ENCODE data around the gene EDNRA. TPM values are rescaled to one million over a fixed set of nuclear protein-coding genes. Genes with fewer than 3 reads are reported as not detected.

EDNRA gene
- total RNA-seq, 1 experiment from 2014 or later, result 2.5 TPM

DNA sequence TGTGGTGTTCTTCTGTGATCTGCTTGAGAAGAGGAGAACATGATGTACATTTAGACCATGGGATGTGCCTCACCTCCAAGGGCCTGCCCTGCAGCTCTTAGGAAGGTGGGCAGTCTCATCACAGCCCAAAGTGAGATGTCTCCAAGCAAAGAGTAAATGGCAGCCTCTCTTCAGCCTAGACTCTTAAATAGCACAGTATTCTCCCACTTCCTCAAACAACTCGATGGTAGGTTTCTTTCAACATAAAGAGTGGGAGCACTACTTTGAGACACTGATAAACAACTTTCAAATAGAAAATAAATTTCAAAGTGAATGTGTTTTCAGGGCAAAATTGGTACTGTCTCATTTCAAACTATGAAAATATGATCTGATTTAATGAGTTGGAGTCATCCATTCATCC lies 35.2 kb downstream of the EDNRA start (continued):
- TF ChIP-seq ZNF317 (CRISPR knock-in tag; IDR thresholded peaks at IDR 0.05; ENCODE audit: borderline replicate concordance, low read depth) (no peak), ZNF423 (CRISPR knock-in tag; IDR thresholded peaks at IDR 0.05) (no peak), CREM (CRISPR knock-in tag; IDR thresholded peaks at IDR 0.05) (no peak), CBFB (CRISPR knock-in tag; IDR thresholded peaks at IDR 0.05; ENCODE audit: low read depth) (no peak), ZNF416 (CRISPR knock-in tag; IDR thresholded peaks at IDR 0.05) (no peak)
- TF ChIP-seq, protein P1, sequence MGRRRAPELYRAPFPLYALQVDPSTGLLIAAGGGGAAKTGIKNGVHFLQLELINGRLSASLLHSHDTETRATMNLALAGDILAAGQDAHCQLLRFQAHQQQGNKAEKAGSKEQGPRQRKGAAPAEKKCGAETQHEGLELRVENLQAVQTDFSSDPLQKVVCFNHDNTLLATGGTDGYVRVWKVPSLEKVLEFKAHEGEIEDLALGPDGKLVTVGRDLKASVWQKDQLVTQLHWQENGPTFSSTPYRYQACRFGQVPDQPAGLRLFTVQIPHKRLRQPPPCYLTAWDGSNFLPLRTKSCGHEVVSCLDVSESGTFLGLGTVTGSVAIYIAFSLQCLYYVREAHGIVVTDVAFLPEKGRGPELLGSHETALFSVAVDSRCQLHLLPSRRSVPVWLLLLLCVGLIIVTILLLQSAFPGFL (CRISPR knock-in tag; IDR thresholded peaks at IDR 0.05; ENCODE audit: borderline replicate concordance), result no peak
- TF ChIP-seq, protein P2, sequence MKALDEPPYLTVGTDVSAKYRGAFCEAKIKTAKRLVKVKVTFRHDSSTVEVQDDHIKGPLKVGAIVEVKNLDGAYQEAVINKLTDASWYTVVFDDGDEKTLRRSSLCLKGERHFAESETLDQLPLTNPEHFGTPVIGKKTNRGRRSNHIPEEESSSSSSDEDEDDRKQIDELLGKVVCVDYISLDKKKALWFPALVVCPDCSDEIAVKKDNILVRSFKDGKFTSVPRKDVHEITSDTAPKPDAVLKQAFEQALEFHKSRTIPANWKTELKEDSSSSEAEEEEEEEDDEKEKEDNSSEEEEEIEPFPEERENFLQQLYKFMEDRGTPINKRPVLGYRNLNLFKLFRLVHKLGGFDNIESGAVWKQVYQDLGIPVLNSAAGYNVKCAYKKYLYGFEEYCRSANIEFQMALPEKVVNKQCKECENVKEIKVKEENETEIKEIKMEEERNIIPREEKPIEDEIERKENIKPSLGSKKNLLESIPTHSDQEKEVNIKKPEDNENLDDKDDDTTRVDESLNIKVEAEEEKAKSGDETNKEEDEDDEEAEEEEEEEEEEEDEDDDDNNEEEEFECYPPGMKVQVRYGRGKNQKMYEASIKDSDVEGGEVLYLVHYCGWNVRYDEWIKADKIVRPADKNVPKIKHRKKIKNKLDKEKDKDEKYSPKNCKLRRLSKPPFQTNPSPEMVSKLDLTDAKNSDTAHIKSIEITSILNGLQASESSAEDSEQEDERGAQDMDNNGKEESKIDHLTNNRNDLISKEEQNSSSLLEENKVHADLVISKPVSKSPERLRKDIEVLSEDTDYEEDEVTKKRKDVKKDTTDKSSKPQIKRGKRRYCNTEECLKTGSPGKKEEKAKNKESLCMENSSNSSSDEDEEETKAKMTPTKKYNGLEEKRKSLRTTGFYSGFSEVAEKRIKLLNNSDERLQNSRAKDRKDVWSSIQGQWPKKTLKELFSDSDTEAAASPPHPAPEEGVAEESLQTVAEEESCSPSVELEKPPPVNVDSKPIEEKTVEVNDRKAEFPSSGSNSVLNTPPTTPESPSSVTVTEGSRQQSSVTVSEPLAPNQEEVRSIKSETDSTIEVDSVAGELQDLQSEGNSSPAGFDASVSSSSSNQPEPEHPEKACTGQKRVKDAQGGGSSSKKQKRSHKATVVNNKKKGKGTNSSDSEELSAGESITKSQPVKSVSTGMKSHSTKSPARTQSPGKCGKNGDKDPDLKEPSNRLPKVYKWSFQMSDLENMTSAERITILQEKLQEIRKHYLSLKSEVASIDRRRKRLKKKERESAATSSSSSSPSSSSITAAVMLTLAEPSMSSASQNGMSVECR (CRISPR knock-in tag; IDR thresholded peaks at IDR 0.05; ENCODE audit: borderline replicate concordance), result no peak

DNA sequence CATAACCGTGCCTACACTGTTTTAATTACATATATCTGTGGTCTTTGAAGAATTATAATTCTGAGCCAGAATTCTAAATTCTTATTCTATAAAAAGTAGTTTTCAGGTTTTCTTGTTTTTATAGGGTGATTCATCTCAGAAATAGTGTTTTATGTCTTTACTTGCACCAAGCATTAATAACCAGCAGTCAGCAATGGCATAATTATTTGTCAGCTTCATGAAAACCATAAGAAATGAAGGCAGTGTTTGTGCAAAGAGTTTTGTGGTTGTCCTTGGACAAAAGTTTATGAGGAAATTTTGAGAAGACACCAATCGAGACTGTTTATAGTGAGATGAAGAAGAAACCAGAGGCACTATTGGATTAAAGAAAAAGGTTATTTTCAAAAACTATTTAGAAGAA lies 37.2 kb downstream of the EDNRA start:
- no peak for ATAC-seq
- Mint-ChIP-seq H3K9me3 (no peaks in the 10 kb centered on the region), H3K27me3 (ENCODE audit: low read depth) (no peaks in the 10 kb centered on the region), H3K4me1 (no peaks in the 10 kb centered on the region), H3K36me3 (no peaks in the 10 kb centered on the region), H3K4me3 (no peak overlapping the region), H3K27ac (no peak overlapping the region)
- TF ChIP-seq NR3C1 (CRISPR knock-in tag; conservative IDR thresholded peaks at IDR 0.05; ENCODE audit: low read depth) (no peak), ETV6 (CRISPR knock-in tag; IDR thresholded peaks at IDR 0.05) (no peak), CREM (CRISPR knock-in tag; IDR thresholded peaks at IDR 0.05) (no peak), GABPB1 (CRISPR knock-in tag; IDR thresholded peaks at IDR 0.05) (no peak), KAT7 (CRISPR knock-in tag; IDR thresholded peaks at IDR 0.05; ENCODE audit: borderline replicate concordance) (no peak), JAZF1 (CRISPR knock-in tag; IDR thresholded peaks at IDR 0.05) (no peak), PRRX2 (CRISPR knock-in tag; IDR thresholded peaks at IDR 0.05) (no peak), SP1 (CRISPR knock-in tag; conservative IDR thresholded peaks at IDR 0.05) (no peak)
- TF ChIP-seq, protein P3, sequence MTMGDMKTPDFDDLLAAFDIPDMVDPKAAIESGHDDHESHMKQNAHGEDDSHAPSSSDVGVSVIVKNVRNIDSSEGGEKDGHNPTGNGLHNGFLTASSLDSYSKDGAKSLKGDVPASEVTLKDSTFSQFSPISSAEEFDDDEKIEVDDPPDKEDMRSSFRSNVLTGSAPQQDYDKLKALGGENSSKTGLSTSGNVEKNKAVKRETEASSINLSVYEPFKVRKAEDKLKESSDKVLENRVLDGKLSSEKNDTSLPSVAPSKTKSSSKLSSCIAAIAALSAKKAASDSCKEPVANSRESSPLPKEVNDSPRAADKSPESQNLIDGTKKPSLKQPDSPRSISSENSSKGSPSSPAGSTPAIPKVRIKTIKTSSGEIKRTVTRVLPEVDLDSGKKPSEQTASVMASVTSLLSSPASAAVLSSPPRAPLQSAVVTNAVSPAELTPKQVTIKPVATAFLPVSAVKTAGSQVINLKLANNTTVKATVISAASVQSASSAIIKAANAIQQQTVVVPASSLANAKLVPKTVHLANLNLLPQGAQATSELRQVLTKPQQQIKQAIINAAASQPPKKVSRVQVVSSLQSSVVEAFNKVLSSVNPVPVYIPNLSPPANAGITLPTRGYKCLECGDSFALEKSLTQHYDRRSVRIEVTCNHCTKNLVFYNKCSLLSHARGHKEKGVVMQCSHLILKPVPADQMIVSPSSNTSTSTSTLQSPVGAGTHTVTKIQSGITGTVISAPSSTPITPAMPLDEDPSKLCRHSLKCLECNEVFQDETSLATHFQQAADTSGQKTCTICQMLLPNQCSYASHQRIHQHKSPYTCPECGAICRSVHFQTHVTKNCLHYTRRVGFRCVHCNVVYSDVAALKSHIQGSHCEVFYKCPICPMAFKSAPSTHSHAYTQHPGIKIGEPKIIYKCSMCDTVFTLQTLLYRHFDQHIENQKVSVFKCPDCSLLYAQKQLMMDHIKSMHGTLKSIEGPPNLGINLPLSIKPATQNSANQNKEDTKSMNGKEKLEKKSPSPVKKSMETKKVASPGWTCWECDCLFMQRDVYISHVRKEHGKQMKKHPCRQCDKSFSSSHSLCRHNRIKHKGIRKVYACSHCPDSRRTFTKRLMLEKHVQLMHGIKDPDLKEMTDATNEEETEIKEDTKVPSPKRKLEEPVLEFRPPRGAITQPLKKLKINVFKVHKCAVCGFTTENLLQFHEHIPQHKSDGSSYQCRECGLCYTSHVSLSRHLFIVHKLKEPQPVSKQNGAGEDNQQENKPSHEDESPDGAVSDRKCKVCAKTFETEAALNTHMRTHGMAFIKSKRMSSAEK (CRISPR knock-in tag; IDR thresholded peaks at IDR 0.05; ENCODE audit: borderline replicate concordance), result no peak
- TF ChIP-seq, protein P4, sequence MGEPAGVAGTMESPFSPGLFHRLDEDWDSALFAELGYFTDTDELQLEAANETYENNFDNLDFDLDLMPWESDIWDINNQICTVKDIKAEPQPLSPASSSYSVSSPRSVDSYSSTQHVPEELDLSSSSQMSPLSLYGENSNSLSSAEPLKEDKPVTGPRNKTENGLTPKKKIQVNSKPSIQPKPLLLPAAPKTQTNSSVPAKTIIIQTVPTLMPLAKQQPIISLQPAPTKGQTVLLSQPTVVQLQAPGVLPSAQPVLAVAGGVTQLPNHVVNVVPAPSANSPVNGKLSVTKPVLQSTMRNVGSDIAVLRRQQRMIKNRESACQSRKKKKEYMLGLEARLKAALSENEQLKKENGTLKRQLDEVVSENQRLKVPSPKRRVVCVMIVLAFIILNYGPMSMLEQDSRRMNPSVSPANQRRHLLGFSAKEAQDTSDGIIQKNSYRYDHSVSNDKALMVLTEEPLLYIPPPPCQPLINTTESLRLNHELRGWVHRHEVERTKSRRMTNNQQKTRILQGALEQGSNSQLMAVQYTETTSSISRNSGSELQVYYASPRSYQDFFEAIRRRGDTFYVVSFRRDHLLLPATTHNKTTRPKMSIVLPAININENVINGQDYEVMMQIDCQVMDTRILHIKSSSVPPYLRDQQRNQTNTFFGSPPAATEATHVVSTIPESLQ (CRISPR knock-in tag; IDR thresholded peaks at IDR 0.05), result no peak
- TF ChIP-seq, protein P2 (CRISPR knock-in tag; IDR thresholded peaks at IDR 0.05; ENCODE audit: borderline replicate concordance), result no peak
- DNase-seq (ENCODE audit: low spot score), result no peak
- ChIA-PET POLR2A (no interaction called here), CTCF (interaction anchor here (0.5 to 1.9 kb wide), 36 partner anchors 8 to 572 kb away, joined by 3 to 40 read pairs (median 4); partner anchors contain the start of genes EDNRA, TMEM184C and TTC29)

Measured in WTC11 (cell line).